A549 treated with AZD2906 at 1 μM for 4 hours (cell line): Measurements from ENCODE around the gene AP5S1. TPM values are rescaled to one million over a fixed set of nuclear protein-coding genes. Genes with fewer than 3 reads are reported as not detected.

Source experiments
- total RNA-seq: library from RNA; stranded (reverse); fragments of 200-300 nt; extraction: Qiagen RNA extraction; gene quantifications from 5 replicates; pipeline ENCODE4 v1.2.3, GENCODE V29; 2022

AP5S1 gene, protein sequence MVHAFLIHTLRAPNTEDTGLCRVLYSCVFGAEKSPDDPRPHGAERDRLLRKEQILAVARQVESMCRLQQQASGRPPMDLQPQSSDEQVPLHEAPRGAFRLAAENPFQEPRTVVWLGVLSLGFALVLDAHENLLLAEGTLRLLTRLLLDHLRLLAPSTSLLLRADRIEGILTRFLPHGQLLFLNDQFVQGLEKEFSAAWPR
- total RNA-seq: 12.7 to 18.6 TPM (median 16.9 TPM) in 5 replicates

DNA sequence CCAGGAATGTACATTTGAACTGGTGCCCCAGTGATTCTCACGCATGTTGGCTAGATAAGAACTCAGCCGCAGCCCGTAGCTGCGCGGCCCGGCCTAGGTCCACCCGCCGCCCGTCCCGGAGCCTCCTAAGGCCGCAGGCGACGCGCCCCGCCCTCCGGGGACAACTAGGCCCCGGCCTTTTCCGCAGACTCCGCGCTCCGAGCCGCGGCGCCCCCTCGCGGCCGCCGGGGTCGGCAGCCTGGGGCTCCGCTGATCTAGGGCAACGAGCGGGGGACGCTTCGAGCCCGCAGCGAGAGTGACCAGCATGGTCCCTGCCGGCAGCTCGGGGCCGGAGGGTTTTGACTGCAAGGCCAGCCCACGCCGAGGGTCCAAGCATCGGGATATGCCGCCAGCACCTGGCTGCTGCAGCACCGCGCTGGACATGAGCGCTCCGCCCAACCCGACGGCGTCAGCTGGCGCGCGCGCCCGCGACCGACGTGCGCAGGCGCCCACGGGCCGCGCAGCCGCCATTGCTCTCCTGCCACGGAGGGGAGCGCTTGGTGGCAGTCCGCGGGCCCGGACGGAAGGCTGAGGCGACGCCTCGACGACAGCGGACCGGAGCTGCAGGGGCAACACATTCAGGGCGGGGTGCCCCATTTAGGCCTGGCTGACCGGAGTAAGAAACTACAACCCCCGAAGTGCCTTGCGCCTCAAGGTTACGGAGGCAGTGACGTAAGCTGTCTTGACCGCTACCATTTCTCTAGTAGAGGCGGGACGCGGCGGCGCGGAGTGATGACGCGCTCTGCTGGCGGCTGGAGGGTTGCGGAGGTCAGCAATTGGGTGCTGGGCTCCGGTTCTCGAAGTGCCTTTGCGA, at the start of gene AP5S1:
AP5S1 (plus strand) TSS at position 500 of the 853 bp plus-strand sequence. CDS start 1,571 bp downstream, outside the sequence.

DNA sequence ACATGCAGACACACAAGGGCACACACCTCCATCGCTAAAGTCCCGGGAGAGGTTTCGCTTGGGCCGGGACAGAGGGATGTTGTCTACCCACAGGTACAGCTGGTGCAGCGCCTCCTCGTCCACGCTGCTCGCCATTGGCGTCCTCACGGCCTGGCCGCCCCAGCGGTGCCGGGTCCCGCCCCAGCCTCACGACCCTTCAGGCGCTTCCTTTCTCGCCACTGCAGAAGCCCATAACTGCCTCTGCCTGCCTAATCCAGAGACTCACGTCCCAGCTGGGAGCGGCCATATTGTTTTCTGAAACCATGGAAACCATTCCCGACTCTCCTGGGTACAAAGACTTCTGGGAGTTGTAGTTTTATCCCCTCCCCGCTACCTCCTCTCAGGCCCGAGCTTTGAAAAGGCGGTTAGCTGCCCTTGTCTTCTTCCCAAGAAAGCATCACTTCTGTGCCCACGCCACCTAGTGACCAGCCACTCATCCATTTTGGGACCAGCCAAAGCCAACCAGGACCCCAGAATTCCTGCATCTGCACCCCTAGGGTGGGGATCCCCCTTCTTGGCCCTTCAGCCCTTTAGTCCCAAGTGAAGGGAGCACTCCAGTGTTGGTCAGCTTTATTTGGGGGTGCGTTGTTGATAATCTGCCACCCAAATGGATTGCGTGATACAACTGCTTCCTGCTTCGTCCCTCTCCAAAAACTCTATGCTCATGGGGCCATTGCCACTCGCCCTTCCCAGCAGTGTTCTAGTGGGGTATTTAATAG, 39.0 kb upstream of the AP5S1 start, which contains the start of gene SPEF1:
SPEF1 (minus strand) TSS at position 296 of the 758 bp plus-strand sequence; CDS start at position 135, 161 bp downstream.

DNA sequence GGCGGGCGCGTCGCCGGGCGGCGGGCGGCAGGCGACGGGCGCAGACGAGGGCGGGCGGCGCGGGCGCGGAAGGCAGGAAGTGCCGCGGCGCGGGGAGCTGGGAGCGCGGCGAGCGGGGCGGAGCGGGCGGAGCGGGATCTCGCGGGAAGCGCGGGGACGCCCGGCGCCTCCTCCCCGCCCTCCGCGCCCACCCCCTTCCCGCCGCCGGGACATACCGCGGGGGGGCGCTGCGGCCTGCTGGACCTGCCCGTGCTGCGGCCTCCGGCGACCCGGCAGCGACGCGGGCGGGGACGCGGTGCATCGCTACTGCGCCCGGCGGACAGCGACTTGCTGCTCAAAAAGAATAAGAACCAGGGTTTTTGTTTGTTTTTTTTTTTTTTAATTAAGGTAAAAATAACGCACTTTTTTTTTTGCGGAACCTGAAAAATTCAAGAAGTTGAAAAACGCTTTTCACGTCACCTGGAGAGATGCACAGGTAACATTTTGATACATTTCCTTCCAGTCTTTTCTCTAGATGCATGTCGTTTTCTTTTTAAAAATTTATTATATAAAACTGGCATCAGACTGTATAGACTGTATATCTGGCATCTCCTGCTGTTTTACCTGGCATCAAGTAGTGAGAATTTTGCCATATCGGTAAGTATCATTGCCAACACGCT, 33.6 kb upstream of the AP5S1 start, which contains the start of gene CENPB:
CENPB (minus strand) TSS at position 76 of the 659 bp plus-strand sequence. CDS start 257 bp downstream, outside the sequence.

DNA sequence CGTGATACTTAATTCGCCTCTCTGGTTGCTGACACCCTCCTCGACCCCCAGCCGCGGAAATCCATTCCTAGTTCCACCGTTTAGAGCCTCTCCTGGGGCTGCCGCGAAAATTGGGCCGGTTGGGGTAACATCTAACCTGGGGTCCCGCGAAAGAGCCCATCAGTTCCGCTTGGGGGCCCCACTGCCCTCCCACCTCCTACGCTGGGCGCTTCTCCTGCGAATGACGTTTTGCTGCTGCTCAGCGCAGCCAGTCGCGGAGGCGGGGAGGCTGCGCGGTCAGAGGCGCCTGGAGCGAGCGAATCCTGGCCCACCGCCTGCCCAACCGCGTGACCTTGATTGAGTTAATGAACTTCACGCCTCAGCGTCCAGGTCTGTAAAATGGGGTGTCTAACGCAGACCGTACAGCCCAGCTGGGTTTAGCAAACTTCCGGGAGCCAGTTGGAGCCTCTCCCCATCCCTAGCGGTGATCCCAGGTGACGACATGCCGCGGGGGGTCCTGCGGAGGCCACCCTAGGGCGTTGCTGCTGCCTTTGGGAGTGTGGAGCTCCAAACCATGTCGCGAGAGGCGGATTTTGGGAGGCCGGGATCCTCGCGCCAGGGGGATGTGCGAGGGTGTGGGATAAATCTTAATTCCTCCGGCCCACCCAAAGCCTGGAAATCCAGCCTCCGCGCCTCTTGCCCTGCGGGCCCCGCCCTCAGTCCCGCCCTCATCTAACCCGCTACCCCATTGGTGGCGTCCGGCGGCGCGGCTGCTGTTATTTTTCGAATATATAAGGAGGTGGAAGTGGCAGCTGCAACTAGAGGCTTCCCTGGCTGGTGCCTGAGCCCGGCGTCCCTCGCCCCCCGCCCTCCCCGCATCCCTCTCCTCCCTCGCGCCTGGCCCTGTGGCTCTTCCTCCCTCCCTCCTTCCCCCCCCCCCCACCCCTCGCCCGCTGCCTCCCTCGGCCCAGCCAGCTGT, 24.6 kb upstream of the AP5S1 start, which contains the start of gene CDC25B:
CDC25B (plus strand) TSS at position 800 of the 958 bp plus-strand sequence. CDS start 222 bp downstream, outside the sequence.

DNA sequence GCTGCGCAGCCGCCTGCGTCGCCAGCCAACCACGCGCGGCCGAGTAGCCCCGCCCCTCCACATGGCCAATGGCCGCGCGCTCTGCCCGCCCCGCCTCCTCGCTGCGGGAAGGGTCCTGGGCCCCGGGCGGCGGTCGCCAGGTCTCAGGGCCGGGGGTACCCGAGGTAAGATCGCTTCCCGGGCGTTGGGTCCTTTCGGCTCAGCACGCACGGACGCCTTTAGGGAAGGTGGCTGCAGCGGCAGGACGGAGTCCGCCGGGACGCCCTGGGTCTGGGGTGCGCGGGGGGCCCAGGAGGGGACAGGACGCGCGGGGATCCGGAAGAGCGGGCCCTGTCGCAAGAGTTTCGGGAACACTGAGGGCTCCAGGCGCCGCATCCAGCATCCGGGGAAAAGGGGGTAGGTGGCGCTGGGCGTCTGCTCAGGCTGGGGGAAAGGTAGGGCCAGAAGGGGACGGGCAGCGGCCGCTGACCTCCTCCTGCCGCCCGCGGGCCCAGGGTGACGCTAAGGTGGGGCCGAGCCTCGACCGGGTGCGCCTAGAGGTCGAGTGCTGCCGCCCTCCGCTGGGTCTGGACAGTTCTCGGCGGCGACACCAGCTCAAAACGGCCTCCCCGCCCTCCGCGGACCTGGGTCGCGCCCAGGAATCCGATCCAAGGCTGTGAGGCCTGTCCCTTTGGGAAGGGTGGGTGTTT, 26.5 kb downstream of the AP5S1 start, which contains the start of gene MAVS:
MAVS (plus strand) TSS at position 95 of the 689 bp plus-strand sequence. CDS start 7,791 bp downstream, outside the sequence.

Other genes starting within 250 kb of the AP5S1 start
- not detected in 5 replicates for gene GFRA4, start 157.1 kb upstream of the AP5S1 start, total RNA-seq
- 0.04 to 0.09 TPM (median 0.06 TPM) in 5 replicates for gene ADAM33, start 138.5 kb upstream of the AP5S1 start, total RNA-seq
- 0.02 TPM in 2 of 5 replicates, not detected in the others for gene SIGLEC1, start 107.9 kb upstream of the AP5S1 start, total RNA-seq
- 0.40 to 0.77 TPM (median 0.60 TPM) in 5 replicates for gene HSPA12B, start 87.9 kb upstream of the AP5S1 start, total RNA-seq
- 102 to 175 TPM (median 168 TPM) in 5 replicates for gene ADISSP, start 52.8 kb upstream of the AP5S1 start, total RNA-seq
- gene SPEF1, start 39.1 kb upstream of the AP5S1 start, total RNA-seq: 1.1 to 2.3 TPM (median 1.9 TPM) in 5 replicates
- gene CENPB, start 33.8 kb upstream of the AP5S1 start, total RNA-seq: 92.6 to 127 TPM (median 118 TPM) in 5 replicates
- 176 to 213 TPM (median 208 TPM) in 5 replicates for gene CDC25B, start 24.2 kb upstream of the AP5S1 start, total RNA-seq
- gene MAVS, start 26.3 kb downstream of the AP5S1 start, total RNA-seq: 18.4 to 22.7 TPM (median 20.9 TPM) in 5 replicates
- 50.1 to 57.6 TPM (median 51.2 TPM) in 5 replicates for gene PANK2, start 68.8 kb downstream of the AP5S1 start, total RNA-seq
- gene RNF24, start 195.0 kb downstream of the AP5S1 start, total RNA-seq: 13.0 to 15.5 TPM (median 15.4 TPM) in 5 replicates